HepG2 (cell line): ENCODE data around the gene TNFSF15. TPM values are rescaled to one million over a fixed set of nuclear protein-coding genes. Genes with fewer than 3 reads are reported as not detected.

ENCODE experiments used
- ATAC-seq: fragments of 200-7000 bp; cut with Tn5 transposase; 3 replicates; pipeline ENCODE4 v1.9.1; 2020; ENCODE audit warnings: mild to moderate bottlenecking, moderate library complexity
- BruUV-seq: library from RNA; stranded (reverse); fragments of 400-500 nt; replicated peaks from 2 replicates; lab custom pipeline; 2021; lab: Mats Ljungman, UMichigan
- CTCF ChIA-PET: fragments of 300-600 bp; formaldehyde crosslinking; extraction: SDS; loops from one replicate; lab custom pipeline; 2021; ENCODE audit warnings: low total read pairs, inconsistent platforms, low intra/inter-chr PET ratio; lab: Yijun Ruan, JAX
- POLR2A ChIA-PET: fragments of 350-600 bp; sonication (Branson Sonifier 250); formaldehyde crosslinking; loops from one replicate; lab custom pipeline; 2020; ENCODE audit warnings: antibody characterized with exemption, inconsistent platforms; lab: Yijun Ruan, JAX
- DNase-seq: peaks from one replicate; pipeline ENCODE4 v3.0.0-alpha.2; 2015; ENCODE audit warnings: low spot score
- FAIRE-seq: peaks from 3 replicates; lab custom pipeline; 2011; peaks lifted over from hg19 to GRCh38; lab: Jason Lieb, UNC
- H2AFZ ChIP-seq: one replicate; pipeline ENCODE4 v1.6.1; 2011; ENCODE audit warnings: low read length, inconsistent platforms
- H3K27ac ChIP-seq: fragments of 300-600 bp; 3 replicates; pipeline ENCODE4 v1.8.0; 2011; ENCODE audit warnings: mixed run types, mild to moderate bottlenecking, mixed read lengths, low read length, inconsistent platforms; ENCODE audit not compliant: insufficient read depth; ENCODE audit errors: extremely low read length
- H3K27me3 ChIP-seq, 2 experiments: fragments of 200-600 bp in 1 of 2; 2 replicates in 1 of 2; 3 replicates in 1 of 2; pipeline versions ENCODE4 v1.6.0 to v1.8.0; 2011; ENCODE audit warnings: low read length in 2 of 2, mild to moderate bottlenecking in 2 of 2, moderate library complexity in 2 of 2, inconsistent platforms in 1 of 2; ENCODE audit not compliant: insufficient read depth in 2 of 2, control insufficient read depth in 1 of 2
- H3K36me3 ChIP-seq, 2 experiments: fragments of 200-600 bp in 1 of 2; replicated peaks in 1 of 2; 2 replicates in 1 of 2; 3 replicates in 1 of 2; pipeline versions ENCODE4 v1.5.1 to v1.8.0; 2011; ENCODE audit warnings: low read length in 2 of 2, inconsistent platforms in 1 of 2; ENCODE audit not compliant: insufficient read depth in 2 of 2, control insufficient read depth in 1 of 2
- H3K4me1 ChIP-seq: 2 replicates; pipeline ENCODE4 v1.5.1; 2012; ENCODE audit warnings: low read length, inconsistent platforms; ENCODE audit not compliant: insufficient read depth
- H3K4me2 ChIP-seq: 2 replicates; pipeline ENCODE4 v1.6.0; 2011; ENCODE audit warnings: low read depth, low read length, inconsistent platforms
- H3K4me3 ChIP-seq, 3 experiments: fragments of 200-600 bp in 1 of 3; sonication (generic), shearing (Covaris generic) in 1 of 3; replicated peaks in 1 of 3; 2 replicates each; pipeline ENCODE4 v1.5.1; 2011 to 2016; ENCODE audit warnings: low read length in 3 of 3, inconsistent platforms in 2 of 3, low read depth in 2 of 3, mild to moderate bottlenecking in 2 of 3, control low read depth in 1 of 3, mixed read lengths in 1 of 3; ENCODE audit not compliant: insufficient read depth in 1 of 3
- H3K79me2 ChIP-seq: one replicate; pipeline ENCODE4 v1.6.1; 2011; ENCODE audit warnings: low read length, inconsistent platforms; ENCODE audit not compliant: insufficient read depth
- H3K9ac ChIP-seq: 2 replicates; pipeline ENCODE4 v1.6.0; 2011; ENCODE audit warnings: mild to moderate bottlenecking, low read depth, low read length, inconsistent platforms; ENCODE audit not compliant: insufficient read depth
- H3K9me3 ChIP-seq: 2 replicates; pipeline ENCODE4 v1.5.1; 2012; ENCODE audit warnings: mild to moderate bottlenecking, low read length
- H4K20me1 ChIP-seq: 2 replicates; pipeline ENCODE4 v1.6.0; 2011; ENCODE audit warnings: inconsistent platforms, mild to moderate bottlenecking, low read length, moderate library complexity; ENCODE audit not compliant: insufficient read depth
- AGO2 ChIP-seq: fragments of 200-400 bp; formaldehyde crosslinking; optimal IDR thresholded peaks from 2 replicates; pipeline ENCODE3; 2017; ENCODE audit warnings: mild to moderate bottlenecking, low read depth, low read length, moderate library complexity
- CBX5 ChIP-seq: sonication (generic); formaldehyde crosslinking; IDR thresholded peaks from 2 replicates; pipeline ENCODE4 v1.4.0; 2020; ENCODE audit warnings: missing genetic modification reagents, borderline replicate concordance
- CHD2 ChIP-seq: IDR thresholded peaks from 2 replicates; pipeline ENCODE4 v1.6.1; 2011; ENCODE audit warnings: low read depth, low read length, improper control_type of control experiment
- CREM ChIP-seq, 2 experiments: sonication (generic) in 1 of 2; formaldehyde crosslinking in 1 of 2; IDR thresholded peaks; 2 replicates each; pipeline versions ENCODE4 v1.4.0 to v1.6.1; 2016 to 2020; ENCODE audit warnings: antibody characterized with exemption in 1 of 2, mild to moderate bottlenecking in 1 of 2, missing genetic modification reagents in 1 of 2
- KLF11 ChIP-seq: IDR thresholded peaks from 2 replicates; pipeline ENCODE4 v1.6.1; 2016; ENCODE audit warnings: missing compliant biosample characterization
- MED8 ChIP-seq: sonication (generic); formaldehyde crosslinking; IDR thresholded peaks from 2 replicates; pipeline ENCODE4 v1.8.1; 2023; ENCODE audit warnings: mild to moderate bottlenecking, missing genetic modification reagents; ENCODE audit not compliant: insufficient replicate concordance
- MYNN ChIP-seq: sonication (generic); formaldehyde crosslinking; IDR thresholded peaks from 2 replicates; pipeline ENCODE4 v1.4.0; 2020; ENCODE audit warnings: mild to moderate bottlenecking, low read depth, missing genetic modification reagents
- NCOA5 ChIP-seq: sonication (generic); formaldehyde crosslinking; IDR thresholded peaks from 2 replicates; pipeline ENCODE4 v1.4.0; 2020; ENCODE audit warnings: missing genetic modification reagents
- NFKB2 ChIP-seq: sonication (generic); formaldehyde crosslinking; IDR thresholded peaks from 2 replicates; pipeline ENCODE4 v1.4.0; 2020; ENCODE audit warnings: missing genetic modification reagents, borderline replicate concordance
- RBM22 ChIP-seq: fragments of 200-400 bp; formaldehyde crosslinking; optimal IDR thresholded peaks from 2 replicates; pipeline ENCODE3; 2017; ENCODE audit warnings: mild to moderate bottlenecking, low read length, moderate library complexity
- SCMH1 ChIP-seq: sonication (generic); formaldehyde crosslinking; IDR thresholded peaks from 2 replicates; pipeline ENCODE4 v1.9.0; 2021; ENCODE audit warnings: missing genetic modification reagents, mild to moderate bottlenecking, borderline replicate concordance
- STAT5B ChIP-seq: sonication (generic); formaldehyde crosslinking; IDR thresholded peaks from 2 replicates; pipeline ENCODE4 v1.4.0; 2020; ENCODE audit warnings: missing genetic modification reagents
- TFDP1 ChIP-seq: IDR thresholded peaks from 2 replicates; pipeline ENCODE4 v1.6.1; 2016; ENCODE audit warnings: missing compliant biosample characterization, missing genetic modification reagents, borderline replicate concordance
- THAP11 ChIP-seq: IDR thresholded peaks from 2 replicates; pipeline ENCODE4 v1.6.1; 2016; ENCODE audit warnings: missing biosample characterization, missing genetic modification reagents
- ZNF253 ChIP-seq: sonication (generic); formaldehyde crosslinking; IDR thresholded peaks from 2 replicates; pipeline ENCODE4 v1.8.0; 2022; ENCODE audit warnings: mild to moderate bottlenecking, missing genetic modification reagents, borderline replicate concordance
- WGBS: methylation state at CpG from one replicate; pipeline ENCODE4 v1.1.6; 2017; ENCODE audit warnings: low lambda C conversion rate; 5-methylcytosine and 5-hydroxymethylcytosine counted together
- in situ Hi-C: cut with HindIII; loops from 2 replicates; pipeline ENCODE4 v1.10.0; 2017; ENCODE audit warnings: low pct_unique_long_range_greater_than_20kb; ENCODE audit not compliant: extremely low pct_ligation_motif_present
- intact Hi-C: fragments of 100-400 bp; cut with micrococcal nuclease; formaldehyde crosslinking; loops from one replicate; pipeline ENCODE4 v1.10.0; 2022; ENCODE audit not compliant: unreplicated experiment
- polyA plus RNA-seq, 8 experiments: library from polyadenylated mRNA; depleted of rRNA in 3 of 8; stranded (reverse) in 7 of 8; unstranded in 1 of 8; fragments of >200 nt; fragmentation: Illumina TruSeq in 4 of 8; extraction: Trizol in 4 of 8; gene quantifications; 2 replicates each; pipeline versions ENCODE4 v1.2.1 to v1.2.3, GENCODE V29; 2011 to 2016; ENCODE audit warnings: low read depth in 4 of 8, missing spikeins in 1 of 8, mixed read lengths in 1 of 8; ENCODE audit not compliant: insufficient read depth in 1 of 8
- total RNA-seq, 5 experiments: library from RNA; depleted of rRNA; stranded (reverse); fragments of >200 nt; fragmentation: Illumina TruSeq; extraction: Trizol; gene quantifications; 2 replicates each; pipeline ENCODE4 v1.2.3, GENCODE V29; 2016; ENCODE audit warnings: low read depth in 1 of 5
- TF ChIP-seq, protein P1 (sequence below): sonication (generic); formaldehyde crosslinking; IDR thresholded peaks from 2 replicates; pipeline ENCODE4 v1.4.0; 2020; ENCODE audit warnings: missing genetic modification reagents

The TNFSF15 gene
- total and polyA plus RNA-seq, 2 of the 13 experiments (the other 11 are each of a cell fraction or from before 2014, with no cell fraction given) = 0.02 to 0.03 TPM

GRCh38 chr9:114830546-114830945, 24.7 kb upstream of the TNFSF15 start:
- in situ Hi-C loops (no loop called here), intact Hi-C loops (no loop called here)
- no peak for FAIRE-seq

More at GRCh38 chr9:114830546-114830945, 24.7 kb upstream of the TNFSF15 start:
- ATAC-seq (no peak), DNase-seq (no peak)
- TF ChIP-seq MED8 (CRISPR knock-in tag) = no peak
- TF ChIP-seq STAT5B (CRISPR knock-in tag) = no peak
- TF ChIP-seq CHD2 = no peak
- TF ChIP-seq AGO2 = no peak
- TF ChIP-seq KLF11 (CRISPR knock-in tag) = no peak
- no peak for TF ChIP-seq RBM22
- TF ChIP-seq MYNN = no peak
- TF ChIP-seq NFKB2 (CRISPR knock-in tag) = no peak
- no peak for TF ChIP-seq SCMH1 (CRISPR knock-in tag)
- TF ChIP-seq, protein P1, sequence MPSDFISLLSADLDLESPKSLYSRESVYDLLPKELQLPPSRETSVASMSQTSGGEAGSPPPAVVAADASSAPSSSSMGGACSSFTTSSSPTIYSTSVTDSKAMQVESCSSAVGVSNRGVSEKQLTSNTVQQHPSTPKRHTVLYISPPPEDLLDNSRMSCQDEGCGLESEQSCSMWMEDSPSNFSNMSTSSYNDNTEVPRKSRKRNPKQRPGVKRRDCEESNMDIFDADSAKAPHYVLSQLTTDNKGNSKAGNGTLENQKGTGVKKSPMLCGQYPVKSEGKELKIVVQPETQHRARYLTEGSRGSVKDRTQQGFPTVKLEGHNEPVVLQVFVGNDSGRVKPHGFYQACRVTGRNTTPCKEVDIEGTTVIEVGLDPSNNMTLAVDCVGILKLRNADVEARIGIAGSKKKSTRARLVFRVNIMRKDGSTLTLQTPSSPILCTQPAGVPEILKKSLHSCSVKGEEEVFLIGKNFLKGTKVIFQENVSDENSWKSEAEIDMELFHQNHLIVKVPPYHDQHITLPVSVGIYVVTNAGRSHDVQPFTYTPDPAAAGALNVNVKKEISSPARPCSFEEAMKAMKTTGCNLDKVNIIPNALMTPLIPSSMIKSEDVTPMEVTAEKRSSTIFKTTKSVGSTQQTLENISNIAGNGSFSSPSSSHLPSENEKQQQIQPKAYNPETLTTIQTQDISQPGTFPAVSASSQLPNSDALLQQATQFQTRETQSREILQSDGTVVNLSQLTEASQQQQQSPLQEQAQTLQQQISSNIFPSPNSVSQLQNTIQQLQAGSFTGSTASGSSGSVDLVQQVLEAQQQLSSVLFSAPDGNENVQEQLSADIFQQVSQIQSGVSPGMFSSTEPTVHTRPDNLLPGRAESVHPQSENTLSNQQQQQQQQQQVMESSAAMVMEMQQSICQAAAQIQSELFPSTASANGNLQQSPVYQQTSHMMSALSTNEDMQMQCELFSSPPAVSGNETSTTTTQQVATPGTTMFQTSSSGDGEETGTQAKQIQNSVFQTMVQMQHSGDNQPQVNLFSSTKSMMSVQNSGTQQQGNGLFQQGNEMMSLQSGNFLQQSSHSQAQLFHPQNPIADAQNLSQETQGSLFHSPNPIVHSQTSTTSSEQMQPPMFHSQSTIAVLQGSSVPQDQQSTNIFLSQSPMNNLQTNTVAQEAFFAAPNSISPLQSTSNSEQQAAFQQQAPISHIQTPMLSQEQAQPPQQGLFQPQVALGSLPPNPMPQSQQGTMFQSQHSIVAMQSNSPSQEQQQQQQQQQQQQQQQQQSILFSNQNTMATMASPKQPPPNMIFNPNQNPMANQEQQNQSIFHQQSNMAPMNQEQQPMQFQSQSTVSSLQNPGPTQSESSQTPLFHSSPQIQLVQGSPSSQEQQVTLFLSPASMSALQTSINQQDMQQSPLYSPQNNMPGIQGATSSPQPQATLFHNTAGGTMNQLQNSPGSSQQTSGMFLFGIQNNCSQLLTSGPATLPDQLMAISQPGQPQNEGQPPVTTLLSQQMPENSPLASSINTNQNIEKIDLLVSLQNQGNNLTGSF (CRISPR knock-in tag) = no peak
- no peak for TF ChIP-seq CBX5 (CRISPR knock-in tag)
- no peak for TF ChIP-seq THAP11 (CRISPR knock-in tag)
- TF ChIP-seq NCOA5 (CRISPR knock-in tag) = no peak
- no peak for TF ChIP-seq ZNF253
- no peak for TF ChIP-seq CREM (IDR thresholded peaks at IDR 0.05)
- TF ChIP-seq CREM (CRISPR knock-in tag; IDR thresholded peaks at IDR 0.05) = no peak
- no peak for TF ChIP-seq TFDP1 (CRISPR knock-in tag)
- Histone ChIP-seq H3K4me1 (no peaks in the 10 kb centered on the region), H4K20me1 (no peaks in the 10 kb centered on the region), H3K9me3 (no peaks in the 10 kb centered on the region), H3K27ac (no peak overlapping the region), H3K4me2 (no peak overlapping the region), H3K36me3 (no peaks in the 10 kb centered on the region), H3K27me3 (0 out of 5 replicates have a peak, but pooled peaks cover 0 to under 1% of the 10 kb centered on the region in 2 experiments), H2AFZ (no peak overlapping the region), H3K4me3 (no peak overlapping the region), H3K79me2 (no peaks in the 10 kb centered on the region), H3K9ac (no peak overlapping the region)
- ChIA-PET POLR2A (no interaction called here), CTCF (no interaction called here)
- 0% methylated on average over 1 of the region's 1 CpG for WGBS
- BruUV-seq = no TSS peak
